Mucosa of rectum (tissue), 2 donors: Measurements from ENCODE around the gene LMCD1.

Experiments
- H3K27ac ChIP-seq, 2 donors: one replicate each; pipeline ENCODE4 v1.7.0; 2013; ENCODE audit warnings: inconsistent platforms in 2 of 2, low read depth in 2 of 2, low read length in 2 of 2
- H3K27me3 ChIP-seq, 2 donors: one replicate each; pipeline ENCODE4 v1.7.0; 2013; ENCODE audit warnings: low read length in 2 of 2; ENCODE audit not compliant: control insufficient read depth in 2 of 2, insufficient read depth in 2 of 2
- H3K36me3 ChIP-seq, 2 donors: one replicate each; pipeline ENCODE4 v1.7.0; 2013; ENCODE audit warnings: low read length in 2 of 2; ENCODE audit not compliant: control insufficient read depth in 2 of 2, insufficient read depth in 2 of 2
- H3K4me1 ChIP-seq, 2 donors: one replicate each; pipeline ENCODE4 v1.7.0; 2013; ENCODE audit warnings: low read length in 2 of 2, mild to moderate bottlenecking in 1 of 2; ENCODE audit not compliant: control insufficient read depth in 2 of 2, insufficient read depth in 2 of 2
- H3K4me3 ChIP-seq, 2 donors: one replicate each; pipeline ENCODE4 v1.7.0; 2013; ENCODE audit warnings: low read length in 2 of 2
- H3K9ac ChIP-seq, 2 donors: one replicate each; pipeline ENCODE4 v1.7.0; 2013; ENCODE audit warnings: low read length in 2 of 2, low read depth in 1 of 2, mild to moderate bottlenecking in 1 of 2
- H3K9me3 ChIP-seq, 2 donors: one replicate each; pipeline ENCODE4 v1.7.0; 2013; ENCODE audit warnings: low read length in 2 of 2; ENCODE audit not compliant: control insufficient read depth in 2 of 2
- donor health status: healthy.
- donor health status: Normal muscosa, but diverticular disease.

LMCD1 gene

GRCh38 chr3:8607234-8608040, 105.8 kb downstream of the LMCD1 start:
- H3K9ac ChIP-seq: no peak overlapping the region
- no peak overlapping the region for H3K27ac ChIP-seq
- no peaks in the 10 kb centered on the region for H3K4me1 ChIP-seq
- no peaks in the 10 kb centered on the region for H3K36me3 ChIP-seq
- no peak overlapping the region for H3K4me3 ChIP-seq
- no peaks in the 10 kb centered on the region for H3K27me3 ChIP-seq
- H3K9me3 ChIP-seq: no peaks in the 10 kb centered on the region

GRCh38 chr3:8608041-8608790, 106.6 kb downstream of the LMCD1 start:
- H3K36me3 ChIP-seq: no peaks in the 10 kb centered on the region

GRCh38 chr3:8608791-8609467, 107.3 kb downstream of the LMCD1 start:
- no peaks in the 10 kb centered on the region for H3K36me3 ChIP-seq
- H3K4me1 ChIP-seq: no peaks in the 10 kb centered on the region
- no peak overlapping the region for H3K27ac ChIP-seq
- H3K4me3 ChIP-seq: no peak overlapping the region
- no peaks in the 10 kb centered on the region for H3K27me3 ChIP-seq
- H3K9me3 ChIP-seq: no peaks in the 10 kb centered on the region
- H3K9ac ChIP-seq: no peak overlapping the region

More at GRCh38 chr3:8608041-8608790, 106.6 kb downstream of the LMCD1 start:
- Histone ChIP-seq H3K4me1 (no peaks in the 10 kb centered on the region), H3K27me3 (no peaks in the 10 kb centered on the region), H3K27ac (no peak overlapping the region), H3K4me3 (no peak overlapping the region), H3K9ac (no peak overlapping the region), H3K9me3 (no peaks in the 10 kb centered on the region)

GRCh38 chr3:8610951-8611350, 109.3 kb downstream of the LMCD1 start:
- no peaks in the 10 kb centered on the region for H3K36me3 ChIP-seq
- H3K4me1 ChIP-seq: no peaks in the 10 kb centered on the region
- H3K27ac ChIP-seq: no peak overlapping the region
- H3K9ac ChIP-seq: no peak overlapping the region
- H3K9me3 ChIP-seq: no peaks in the 10 kb centered on the region
- no peak overlapping the region for H3K4me3 ChIP-seq
- H3K27me3 ChIP-seq: no peaks in the 10 kb centered on the region

GRCh38 chr3:8617921-8618320, 116.3 kb downstream of the LMCD1 start:
- H3K4me1 ChIP-seq: peaks cover 0 to 5% of the 10 kb centered on the region in 2 donors
- no peak overlapping the region for H3K27ac ChIP-seq
- H3K4me3 ChIP-seq: no peak overlapping the region
- no peaks in the 10 kb centered on the region for H3K9me3 ChIP-seq
- H3K36me3 ChIP-seq: no peaks in the 10 kb centered on the region
- no peak overlapping the region for H3K9ac ChIP-seq
- no peaks in the 10 kb centered on the region for H3K27me3 ChIP-seq

GRCh38 chr3:8618950-8619349, 117.3 kb downstream of the LMCD1 start:
- no peak overlapping the region for H3K27ac ChIP-seq
- H3K9me3 ChIP-seq: no peaks in the 10 kb centered on the region
- no peak overlapping the region for H3K4me3 ChIP-seq

GRCh38 chr3:8619548-8619947, 117.9 kb downstream of the LMCD1 start:
- no peaks in the 10 kb centered on the region for H3K27me3 ChIP-seq
- peaks cover 0 to 9% of the 10 kb centered on the region in 2 donors for H3K4me1 ChIP-seq
- no peaks in the 10 kb centered on the region for H3K9me3 ChIP-seq
- H3K27ac ChIP-seq: no peak overlapping the region
- no peak overlapping the region for H3K4me3 ChIP-seq
- H3K9ac ChIP-seq: no peak overlapping the region
- no peaks in the 10 kb centered on the region for H3K36me3 ChIP-seq

More at GRCh38 chr3:8618950-8619349, 117.3 kb downstream of the LMCD1 start:
- H3K9ac ChIP-seq: no peak overlapping the region
- no peaks in the 10 kb centered on the region for H3K36me3 ChIP-seq
- H3K27me3 ChIP-seq: no peaks in the 10 kb centered on the region
- peaks cover 0 to 9% of the 10 kb centered on the region in 2 donors for H3K4me1 ChIP-seq

GRCh38 chr3:8621141-8621540, 119.5 kb downstream of the LMCD1 start:
- Histone ChIP-seq H3K9ac (no peak overlapping the region), H3K27ac (no peak overlapping the region)

GRCh38 chr3:8621872-8622271, 120.2 kb downstream of the LMCD1 start:
- no peak overlapping the region for H3K27ac ChIP-seq

More at GRCh38 chr3:8621141-8621540, 119.5 kb downstream of the LMCD1 start:
- Histone ChIP-seq H3K36me3 (no peaks in the 10 kb centered on the region), H3K4me1 (peaks cover 0 to 9% of the 10 kb centered on the region in 2 donors), H3K27me3 (no peaks in the 10 kb centered on the region), H3K4me3 (no peak overlapping the region), H3K9me3 (no peaks in the 10 kb centered on the region)

More at GRCh38 chr3:8621872-8622271, 120.2 kb downstream of the LMCD1 start:
- Histone ChIP-seq H3K9ac (no peak overlapping the region), H3K36me3 (no peaks in the 10 kb centered on the region), H3K27me3 (no peaks in the 10 kb centered on the region), H3K9me3 (no peaks in the 10 kb centered on the region), H3K4me1 (peaks cover 0 to 9% of the 10 kb centered on the region in 2 donors), H3K4me3 (no peak overlapping the region)
